ENCODE measurements around the gene PER2. TPM values are rescaled to one million over a fixed set of nuclear protein-coding genes. Genes with fewer than 3 reads are reported as not detected.

The PER2 gene
- total RNA-seq, 1 donor from 2014 or later, result 14.0 TPM

DNA sequence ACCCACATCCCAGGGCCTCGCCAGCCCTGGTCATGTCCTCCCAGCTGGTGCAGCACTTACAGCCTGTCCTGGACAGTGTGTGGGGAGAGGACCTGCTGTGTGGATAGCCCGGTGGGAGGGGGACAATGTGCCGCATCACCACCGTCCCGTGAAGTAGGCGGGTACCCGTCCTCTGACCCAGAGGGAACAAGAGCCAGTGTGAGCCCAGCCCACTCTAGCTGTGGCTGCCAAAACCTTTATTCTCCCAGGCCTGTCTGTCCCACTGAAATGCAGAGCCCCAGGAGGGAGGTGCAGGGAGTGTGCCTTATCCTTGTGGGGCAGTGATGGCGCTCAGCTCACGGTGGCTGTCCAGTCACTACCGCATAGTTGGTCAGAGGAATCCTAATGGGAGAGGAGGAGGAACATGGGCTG, 33.6 kb upstream of the PER2 start:
- DNase-seq (ENCODE audit: extremely low spot score, unreplicated experiment), result no peak
- Mint-ChIP-seq H3K27ac (no peak overlapping the region), H3K9me3 (no peaks in the 10 kb centered on the region), H3K4me3 (peak overlapping the region; percentile 90), H3K36me3 (peaks cover 11% of the 10 kb centered on the region), H3K4me1 (ENCODE audit: unreplicated experiment) (peaks cover 14% of the 10 kb centered on the region), H3K27me3 (no peaks in the 10 kb centered on the region)
- TF ChIP-seq CTCF (conservative IDR thresholded peaks at IDR 0.05), result no peak

DNA sequence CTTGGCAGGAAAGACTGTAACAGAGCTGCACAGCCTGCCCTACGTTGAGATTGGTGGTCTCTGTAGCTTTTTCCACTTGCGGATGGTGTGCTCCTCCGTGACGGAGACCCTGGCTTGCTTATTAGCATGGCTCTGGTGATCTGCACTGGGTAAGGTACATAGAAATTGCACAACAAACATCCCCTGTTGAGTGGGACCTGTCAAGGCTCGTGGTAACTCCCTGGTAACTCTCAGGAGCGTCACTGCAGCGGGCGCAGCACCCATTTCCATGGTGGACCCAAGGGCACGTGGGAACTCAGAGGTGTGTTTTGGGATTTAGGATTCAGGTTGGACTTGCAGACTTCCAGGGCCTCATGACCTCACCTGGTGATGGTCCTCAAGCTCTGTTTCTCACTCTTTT, 33.1 kb upstream of the PER2 start:
- DNase-seq (ENCODE audit: extremely low spot score, unreplicated experiment), result no peak
- H3K9me3 Mint-ChIP-seq, result no peaks in the 10 kb centered on the region
- H3K36me3 Mint-ChIP-seq, result peaks cover 10% of the 10 kb centered on the region
- peak overlapping the region; percentile 90 for H3K4me3 Mint-ChIP-seq
- H3K4me1 Mint-ChIP-seq (ENCODE audit: unreplicated experiment), result peaks cover 14% of the 10 kb centered on the region
- no peak for TF ChIP-seq CTCF (conservative IDR thresholded peaks at IDR 0.05)
- no peaks in the 10 kb centered on the region for H3K27me3 Mint-ChIP-seq
- H3K27ac Mint-ChIP-seq, result peak overlapping the region; percentile 76

GRCh38 chr2:238320648-238321281, 32.4 kb upstream of the PER2 start:
- peaks cover 7% of the 10 kb centered on the region for H3K36me3 Mint-ChIP-seq
- peak overlapping the region; percentile 76 for H3K27ac Mint-ChIP-seq

DNA sequence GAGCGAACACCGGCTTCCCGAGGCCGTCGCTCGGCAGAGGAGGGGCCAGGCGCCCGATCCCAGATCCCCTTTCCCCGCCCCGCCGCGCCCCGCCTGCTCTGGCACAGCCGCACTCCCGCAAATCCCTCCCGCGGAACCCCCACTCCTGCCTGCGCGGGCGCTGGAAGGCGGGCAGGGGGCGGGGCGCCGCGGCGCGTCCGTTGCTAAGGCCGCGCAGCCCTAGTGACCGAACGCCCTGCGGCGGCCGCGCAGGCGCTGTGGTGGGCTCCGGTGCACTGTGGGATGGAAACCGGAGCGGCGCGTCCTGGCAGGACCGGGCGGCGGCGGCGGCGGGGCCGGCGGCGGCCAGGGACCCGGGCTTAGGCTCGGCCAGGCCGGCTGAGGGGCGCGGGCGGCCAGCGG, 31.8 kb upstream of the PER2 start, which contains the start of gene TRAF3IP1:
TSS of gene TRAF3IP1 (plus strand) at position 273 of the 402 bp plus-strand sequence. CDS start 145 bp downstream, outside the sequence.
- H3K4me3 Mint-ChIP-seq, result peak within 1 kb of the TSS; percentile 90
- H3K27ac Mint-ChIP-seq, result peak within 1 kb of the TSS; percentile 76
- H3K36me3 Mint-ChIP-seq, result peaks cover 4% of the 10 kb centered on the region
- H3K4me1 Mint-ChIP-seq (ENCODE audit: unreplicated experiment), result peaks cover 14% of the 10 kb centered on the region
- no peak for TF ChIP-seq CTCF (conservative IDR thresholded peaks at IDR 0.05)
- H3K9me3 Mint-ChIP-seq, result no peaks in the 10 kb centered on the region
- H3K27me3 Mint-ChIP-seq, result peaks cover 3% of the 10 kb centered on the region
- DNase-seq (ENCODE audit: extremely low spot score, unreplicated experiment), result peak; percentile 96

More at GRCh38 chr2:238320648-238321281, 32.4 kb upstream of the PER2 start:
- Mint-ChIP-seq H3K27me3 (peaks cover 2% of the 10 kb centered on the region), H3K9me3 (no peaks in the 10 kb centered on the region), H3K4me3 (peak overlapping the region; percentile 90), H3K4me1 (ENCODE audit: unreplicated experiment) (peaks cover 14% of the 10 kb centered on the region)
- no peak for TF ChIP-seq CTCF (conservative IDR thresholded peaks at IDR 0.05)
- DNase-seq (ENCODE audit: extremely low spot score, unreplicated experiment), result no peak

DNA sequence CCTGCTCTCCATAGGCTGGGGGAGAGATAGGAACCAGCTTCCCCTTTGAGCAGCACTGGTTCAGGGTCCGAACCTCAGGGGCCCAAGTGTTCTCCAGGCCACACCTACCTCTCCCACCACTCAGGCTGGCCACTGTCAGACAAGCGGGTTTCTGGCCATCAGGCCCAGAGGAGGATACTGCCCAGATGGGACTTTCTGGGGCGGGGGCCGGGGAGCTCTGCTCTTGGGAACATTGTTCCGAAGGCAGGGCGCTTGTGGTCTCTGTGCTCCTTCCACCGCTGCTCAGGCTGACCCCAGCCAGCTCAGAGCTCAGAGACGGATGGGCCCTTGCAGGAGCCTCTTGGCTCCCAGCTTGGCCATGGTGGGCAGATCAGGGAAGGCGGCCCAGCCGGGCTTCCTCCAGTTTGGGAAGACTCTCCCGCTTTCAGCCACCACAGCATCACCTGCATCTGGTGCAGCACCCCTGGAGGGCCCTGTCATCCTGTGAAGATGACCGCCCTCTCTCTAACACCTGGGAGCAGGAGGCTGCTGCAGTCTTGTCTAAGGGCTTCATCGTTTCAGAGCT, 26.7 kb upstream of the PER2 start:
- no peaks in the 10 kb centered on the region for H3K9me3 Mint-ChIP-seq
- no peak for DNase-seq (ENCODE audit: extremely low spot score, unreplicated experiment)
- peaks cover 3% of the 10 kb centered on the region for H3K27me3 Mint-ChIP-seq
- H3K27ac Mint-ChIP-seq, result no peak overlapping the region
- no peak overlapping the region for H3K4me3 Mint-ChIP-seq
- no peak for TF ChIP-seq CTCF (conservative IDR thresholded peaks at IDR 0.05)
- H3K36me3 Mint-ChIP-seq, result no peaks in the 10 kb centered on the region
- peaks cover 4% of the 10 kb centered on the region for H3K4me1 Mint-ChIP-seq (ENCODE audit: unreplicated experiment)
